ENCODE results near the gene ZNF677. TPM values are rescaled to one million over a fixed set of nuclear protein-coding genes. Genes with fewer than 3 reads are reported as not detected.
"Not testable (repeated sequence)": the region's sequence is repeated elsewhere in the genome, so short reads cannot be mapped to it uniquely, and the experiment has no call there.

Gene ZNF677
- total and polyA plus RNA-seq, 2 experiments from 2014 or later = 21.2 to 37.8 TPM

GRCh38 chr19:53290758-53291549, 36.3 kb upstream of the ZNF677 start:
- no peaks in the 10 kb centered on the region for H4K20me1 ChIP-seq (ENCODE audit: insufficient read depth, poor library complexity, severe bottlenecking)
- H3K4me3 ChIP-seq = no peak overlapping the region
- 94% methylated on average over 47 of the region's 47 CpGs for WGBS (ENCODE audit: low lambda C conversion rate, missing lambda C conversion rate)
- TF ChIP-seq EZH2phosphoT487 (IDR thresholded peaks at IDR 0.05; ENCODE audit: low read depth, severe bottlenecking, unreplicated experiment) (no peak), EZH2 (IDR thresholded peaks at IDR 0.05; ENCODE audit: borderline replicate concordance) (no peak), CTCF (IDR thresholded peaks at IDR 0.05; ENCODE audit: poor library complexity) (no peak)
- no peaks in the 10 kb centered on the region for H3K79me2 ChIP-seq
- no peaks in the 10 kb centered on the region for H3K36me3 ChIP-seq (replicated peaks; ENCODE audit: insufficient read depth, low read depth)
- no peak for DNase-seq (ENCODE audit: low spot score)
- no peak overlapping the region for H3K27ac ChIP-seq
- H3K4me2 ChIP-seq = no peak overlapping the region
- no peaks in the 10 kb centered on the region for H3K4me1 ChIP-seq (ENCODE audit: insufficient read depth)
- no peaks in the 10 kb centered on the region for H3K9me3 ChIP-seq (ENCODE audit: low read depth)
- H2AFZ ChIP-seq = no peak overlapping the region
- H3K27me3 ChIP-seq = no peaks in the 10 kb centered on the region
- no peaks in the 10 kb centered on the region for H3K9me2 ChIP-seq (replicated peaks; ENCODE audit: insufficient read depth)

GRCh38 chr19:53285087-53285486, 30.4 kb upstream of the ZNF677 start:
- H3K79me2 ChIP-seq = no peaks in the 10 kb centered on the region
- no peaks in the 10 kb centered on the region for H3K9me3 ChIP-seq (ENCODE audit: low read depth)
- no peaks in the 10 kb centered on the region for H3K27me3 ChIP-seq
- H3K4me3 ChIP-seq = no peak overlapping the region
- H3K4me2 ChIP-seq = no peak overlapping the region
- no peaks in the 10 kb centered on the region for H3K4me1 ChIP-seq (ENCODE audit: insufficient read depth)
- H3K27ac ChIP-seq = no peak overlapping the region
- DNase-seq (ENCODE audit: low spot score) = no peak
- no peak overlapping the region for H2AFZ ChIP-seq
- WGBS (ENCODE audit: low lambda C conversion rate, missing lambda C conversion rate) = 83% methylated on average over 4 of the region's 4 CpGs
- H3K36me3 ChIP-seq (replicated peaks; ENCODE audit: insufficient read depth, low read depth) = no peaks in the 10 kb centered on the region
- H4K20me1 ChIP-seq (ENCODE audit: insufficient read depth, poor library complexity, severe bottlenecking) = no peaks in the 10 kb centered on the region
- H3K9me2 ChIP-seq (replicated peaks; ENCODE audit: insufficient read depth) = no peaks in the 10 kb centered on the region
- no peak for TF ChIP-seq EZH2 (IDR thresholded peaks at IDR 0.05; ENCODE audit: borderline replicate concordance)
- no peak for TF ChIP-seq CTCF (IDR thresholded peaks at IDR 0.05; ENCODE audit: poor library complexity)

- DNase-seq (ENCODE audit: low spot score); H3K79me2 ChIP-seq; H3K9me2 ChIP-seq (replicated peaks; ENCODE audit: insufficient read depth): not testable (repeated sequence)
Observed at GRCh38 chr19:53281947-53282346, 27.3 kb upstream of the ZNF677 start.

GRCh38 chr19:53275480-53275879, 20.8 kb upstream of the ZNF677 start:
- H3K4me3 ChIP-seq = no peak overlapping the region
- H3K27ac ChIP-seq = no peak overlapping the region
- DNase-seq (ENCODE audit: low spot score) = no peak
- H4K20me1 ChIP-seq (ENCODE audit: insufficient read depth, poor library complexity, severe bottlenecking) = no peaks in the 10 kb centered on the region
- H3K27me3 ChIP-seq = no peaks in the 10 kb centered on the region
- no peaks in the 10 kb centered on the region for H3K9me3 ChIP-seq (ENCODE audit: low read depth)
- no peaks in the 10 kb centered on the region for H3K4me1 ChIP-seq (ENCODE audit: insufficient read depth)
- no peaks in the 10 kb centered on the region for H3K9me2 ChIP-seq (replicated peaks; ENCODE audit: insufficient read depth)
- H3K79me2 ChIP-seq = no peaks in the 10 kb centered on the region
- 97% methylated on average over 2 of the region's 2 CpGs for WGBS (ENCODE audit: low lambda C conversion rate, missing lambda C conversion rate)
- no peaks in the 10 kb centered on the region for H3K36me3 ChIP-seq (replicated peaks; ENCODE audit: insufficient read depth, low read depth)
- H2AFZ ChIP-seq = no peak overlapping the region
- H3K4me2 ChIP-seq = no peak overlapping the region
- TF ChIP-seq EZH2phosphoT487 (IDR thresholded peaks at IDR 0.05; ENCODE audit: low read depth, severe bottlenecking, unreplicated experiment) = no peak
- no peak for TF ChIP-seq EZH2 (IDR thresholded peaks at IDR 0.05; ENCODE audit: borderline replicate concordance)
- TF ChIP-seq CTCF (IDR thresholded peaks at IDR 0.05; ENCODE audit: poor library complexity) = no peak

More at GRCh38 chr19:53281947-53282346, 27.3 kb upstream of the ZNF677 start:
- H2AFZ ChIP-seq; H3K27me3 ChIP-seq; H3K4me2 ChIP-seq; H4K20me1 ChIP-seq (ENCODE audit: insufficient read depth, poor library complexity, severe bottlenecking); H3K36me3 ChIP-seq (replicated peaks; ENCODE audit: insufficient read depth, low read depth); H3K4me1 ChIP-seq (ENCODE audit: insufficient read depth); H3K4me3 ChIP-seq; H3K9me3 ChIP-seq (ENCODE audit: low read depth); H3K27ac ChIP-seq: not testable (repeated sequence)
- 33% methylated on average over 1 of the region's 8 CpGs for WGBS (ENCODE audit: low lambda C conversion rate, missing lambda C conversion rate)
